ENCODE results near the gene MALT1.

- TF ChIP-seq CTCF (IDR thresholded peaks at IDR 0.05; ENCODE audit: low read depth, low read length) = no peak
- no peak for TF ChIP-seq EZH2phosphoT487 (IDR thresholded peaks at IDR 0.05; ENCODE audit: low read depth)
Observed at GRCh38 chr18:58793361-58793760, 122.1 kb downstream of the MALT1 start.

Data from OCI-LY3 (cell line).